Stimulated activated CD4-positive, alpha-beta T cell treated with anti-CD3 and anti-CD28 coated beads, TNF-alpha, amount 100 ng/mL, for 48 hours (primary cell): Measurements from ENCODE around the gene PAPSS2.
"Not testable (repeated sequence)": the region's sequence is repeated elsewhere in the genome, so short reads cannot be mapped to it uniquely, and the experiment has no call there.

Experiments used
- DNase-seq, 3 donors: peaks; one replicate each; pipeline ENCODE4 v3.0.0-alpha.2; 2020; ENCODE audit warnings: low read depth in 3 of 3

The PAPSS2 gene

DNA sequence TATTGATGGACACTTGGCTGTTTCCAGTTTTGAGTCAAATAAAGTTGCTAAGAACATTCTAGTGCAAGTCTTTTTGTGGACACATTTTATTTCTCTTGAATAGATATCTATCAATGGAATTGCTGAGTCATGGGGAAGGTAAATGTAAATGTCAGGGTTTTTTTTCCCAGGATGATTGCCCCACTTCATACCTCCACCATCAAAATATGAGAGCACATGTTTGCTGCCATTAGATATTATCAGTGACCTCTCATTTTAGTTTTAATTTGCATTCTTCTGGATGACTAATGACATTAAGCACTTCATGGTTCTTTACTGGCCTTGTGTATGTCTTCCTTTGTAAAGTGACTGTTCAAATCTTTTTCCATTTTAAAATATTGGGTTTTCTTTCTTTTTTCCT, 45.7 kb downstream of the PAPSS2 start:
- no peak for DNase-seq

DNA sequence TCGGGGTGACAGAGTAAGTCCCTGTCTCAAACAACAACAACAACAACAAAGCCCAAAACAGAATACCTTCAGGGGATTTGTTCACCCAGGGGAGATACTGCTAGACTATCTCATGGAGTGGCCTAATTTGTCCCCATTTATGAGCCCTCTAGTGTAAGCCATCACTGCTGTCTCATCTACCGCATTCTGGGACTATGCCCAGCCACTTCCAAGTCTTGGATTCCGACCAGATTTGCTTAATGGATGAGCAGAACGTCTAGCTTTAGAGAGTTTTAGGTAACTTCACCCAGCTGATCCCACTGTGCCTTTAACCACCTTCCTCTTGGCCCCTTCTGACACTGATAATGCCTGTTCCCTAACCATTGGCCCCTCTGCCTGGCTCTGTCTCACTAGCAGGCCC, 47.1 kb downstream of the PAPSS2 start:
- DNase-seq, result no peak

DNA sequence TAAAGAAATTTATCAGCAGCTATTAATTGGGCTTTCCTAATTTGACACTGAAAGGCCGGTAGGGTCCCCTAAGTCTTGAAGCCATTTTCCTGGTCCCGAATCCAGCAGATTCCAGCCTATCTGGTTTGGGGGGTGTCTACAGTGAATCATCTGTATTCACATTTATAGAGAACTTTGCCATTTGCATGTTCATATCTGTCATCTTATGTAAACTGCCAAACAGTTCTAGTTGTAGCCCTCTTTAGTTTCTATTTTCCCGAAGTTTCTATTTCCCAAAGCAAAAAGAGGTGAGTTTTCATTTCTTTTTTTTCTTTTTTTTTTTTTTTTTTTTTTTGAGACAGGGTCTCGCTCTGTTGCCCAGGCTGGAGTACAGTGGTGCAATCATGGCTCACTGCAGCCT, 47.6 kb downstream of the PAPSS2 start:
- no peak for DNase-seq

DNA sequence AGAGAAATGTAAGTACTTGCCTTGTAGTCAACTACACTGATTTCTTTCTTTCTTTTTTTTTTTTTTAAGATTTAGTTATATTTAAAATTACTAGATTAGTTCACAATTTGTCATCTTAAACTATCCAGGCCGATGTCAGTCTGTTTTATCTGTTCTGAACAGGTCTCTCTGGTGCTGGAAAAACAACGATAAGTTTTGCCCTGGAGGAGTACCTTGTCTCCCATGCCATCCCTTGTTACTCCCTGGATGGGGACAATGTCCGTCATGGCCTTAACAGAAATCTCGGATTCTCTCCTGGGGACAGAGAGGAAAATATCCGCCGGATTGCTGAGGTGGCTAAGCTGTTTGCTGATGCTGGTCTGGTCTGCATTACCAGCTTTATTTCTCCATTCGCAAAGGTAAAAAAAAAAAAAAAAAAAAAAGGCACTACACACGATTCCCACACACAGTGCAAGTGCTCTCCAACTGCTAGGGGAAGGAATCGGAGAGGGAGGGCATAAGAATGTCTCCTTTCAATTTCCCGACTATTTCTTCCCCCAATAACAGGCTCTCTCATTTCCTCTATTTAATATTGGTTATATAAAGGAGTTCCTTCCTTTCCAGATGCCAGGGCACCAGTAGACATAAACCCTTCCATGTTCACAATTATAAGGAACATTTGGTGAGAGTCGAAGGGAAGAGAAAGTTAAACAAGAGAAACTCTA, 53.4 kb downstream of the PAPSS2 start:
- no peak for DNase-seq

DNA sequence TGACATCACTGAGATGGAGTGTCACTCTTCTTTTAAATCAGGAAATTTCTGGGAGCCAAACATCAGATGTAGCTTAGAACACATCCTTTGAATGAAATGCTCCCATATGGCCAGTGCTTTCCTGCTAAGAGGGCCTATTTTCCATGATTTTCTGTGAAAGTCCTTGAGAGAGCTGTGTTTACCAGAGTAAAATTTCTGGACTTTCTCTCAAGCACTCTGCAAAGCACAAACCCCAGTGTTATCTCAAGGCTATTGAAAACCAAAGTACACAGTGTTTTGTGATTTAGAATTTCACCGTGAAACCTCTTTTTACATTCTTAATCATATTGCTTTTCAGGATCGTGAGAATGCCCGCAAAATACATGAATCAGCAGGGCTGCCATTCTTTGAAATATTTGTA, 54.0 kb downstream of the PAPSS2 start:
- DNase-seq, result no peak

DNA sequence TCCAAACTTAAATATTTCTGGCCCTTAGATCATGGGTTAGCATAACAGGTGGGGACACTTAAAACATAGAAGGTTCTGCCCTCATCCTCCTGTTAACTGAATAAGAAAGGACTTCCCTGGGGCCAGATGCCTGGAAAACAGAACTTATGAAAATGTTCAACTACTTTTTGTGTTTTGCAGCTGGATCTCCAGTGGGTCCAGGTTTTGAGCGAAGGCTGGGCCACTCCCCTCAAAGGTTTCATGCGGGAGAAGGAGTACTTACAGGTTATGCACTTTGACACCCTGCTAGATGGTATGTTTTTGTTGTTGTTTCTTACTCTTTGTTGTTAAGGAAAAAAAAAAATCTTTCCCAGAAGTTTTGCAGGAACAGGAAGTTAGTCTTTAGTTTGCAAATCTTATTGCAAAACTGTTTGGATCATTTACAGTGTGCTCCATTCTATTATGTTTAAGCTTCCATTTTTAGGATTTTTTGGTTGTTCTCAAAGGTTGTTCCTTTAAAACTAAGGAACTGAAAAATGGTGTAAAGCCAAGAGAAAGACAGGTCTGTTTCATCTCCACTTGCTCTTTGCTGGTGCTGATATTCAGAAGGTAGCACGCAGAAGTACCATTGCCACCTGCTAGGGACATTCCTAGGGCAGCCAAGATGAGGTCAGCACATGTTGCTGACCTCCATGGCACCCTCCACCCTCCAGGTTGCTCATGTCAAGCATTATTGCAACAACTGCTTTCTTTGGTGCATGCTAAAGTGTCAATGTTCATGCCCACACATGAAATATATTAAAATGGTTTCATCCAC, 56.1 kb downstream of the PAPSS2 start:
- DNase-seq, result no peak

DNA sequence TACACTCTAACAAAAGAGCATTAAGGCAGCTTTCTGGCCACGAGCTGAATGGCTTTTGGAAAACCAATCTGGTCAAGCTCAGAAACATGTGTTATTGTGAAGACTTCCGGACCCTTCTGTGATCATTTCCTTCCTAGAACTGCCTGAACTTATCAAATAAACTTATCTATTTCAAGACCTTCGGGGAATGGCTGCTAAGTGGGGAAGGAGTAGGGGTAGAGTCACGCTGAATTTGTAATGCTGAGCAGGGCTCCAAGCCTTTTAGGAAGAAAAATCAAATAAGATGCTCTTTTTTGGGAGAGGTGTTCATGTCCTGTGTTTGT, 56.6 kb downstream of the PAPSS2 start:
- no peak for DNase-seq

DNA sequence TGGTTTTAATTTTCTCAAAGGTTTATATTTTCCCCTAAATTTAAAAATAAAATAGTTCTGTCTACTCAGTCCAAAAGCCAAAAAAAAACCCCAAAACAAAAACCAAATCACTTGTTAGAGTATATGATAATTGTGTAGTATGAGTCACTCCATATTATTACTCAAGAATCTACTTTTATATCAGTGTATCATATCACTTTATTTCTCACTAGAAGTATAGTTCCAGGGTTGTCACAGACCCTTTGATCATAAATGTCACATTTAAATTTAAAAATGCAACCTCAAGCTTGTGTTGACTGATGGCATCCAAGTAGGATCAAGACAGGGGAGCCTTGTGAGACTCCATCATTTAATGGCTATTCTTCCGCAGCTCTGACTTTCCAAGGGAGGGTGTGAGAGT, 61.0 kb downstream of the PAPSS2 start:
- DNase-seq, result no peak

DNA sequence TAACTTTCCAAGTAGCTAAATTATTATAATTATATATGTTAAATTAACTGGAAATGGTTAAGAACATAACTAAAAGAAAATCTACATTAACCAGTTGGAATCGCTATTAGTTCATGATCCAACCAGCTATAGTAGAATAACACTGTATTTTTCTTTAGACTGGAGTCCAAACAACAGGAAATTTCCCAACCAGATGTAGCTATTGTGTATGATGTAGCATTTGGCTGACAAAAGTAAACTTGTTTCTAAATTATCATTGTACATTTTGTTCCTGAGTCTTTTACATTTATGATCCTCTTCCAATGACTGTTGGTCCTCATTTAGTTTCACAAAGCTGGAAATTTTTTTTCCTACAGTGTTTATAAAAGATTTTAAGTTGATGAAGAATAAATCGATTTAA, 62.1 kb downstream of the PAPSS2 start:
- no peak for DNase-seq

DNA sequence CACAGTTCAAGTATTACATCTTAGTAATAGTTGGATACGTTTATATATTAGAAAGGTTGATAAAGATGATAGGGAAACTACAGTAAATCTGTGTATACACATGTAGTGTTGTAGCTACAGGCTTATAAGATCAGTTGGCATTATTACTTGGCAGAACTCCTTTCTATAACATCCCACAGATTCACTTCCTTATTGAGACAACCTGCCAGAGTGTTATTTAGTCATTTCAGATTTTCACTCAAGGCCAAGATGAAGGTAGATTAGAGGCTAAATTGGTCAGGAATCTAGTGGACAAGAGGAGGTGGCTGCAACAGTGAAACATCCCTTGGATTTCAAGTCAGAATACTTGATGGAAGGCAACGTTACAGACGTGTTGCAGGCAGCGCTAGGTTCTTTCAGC, 63.0 kb downstream of the PAPSS2 start:
- DNase-seq, result no peak

DNA sequence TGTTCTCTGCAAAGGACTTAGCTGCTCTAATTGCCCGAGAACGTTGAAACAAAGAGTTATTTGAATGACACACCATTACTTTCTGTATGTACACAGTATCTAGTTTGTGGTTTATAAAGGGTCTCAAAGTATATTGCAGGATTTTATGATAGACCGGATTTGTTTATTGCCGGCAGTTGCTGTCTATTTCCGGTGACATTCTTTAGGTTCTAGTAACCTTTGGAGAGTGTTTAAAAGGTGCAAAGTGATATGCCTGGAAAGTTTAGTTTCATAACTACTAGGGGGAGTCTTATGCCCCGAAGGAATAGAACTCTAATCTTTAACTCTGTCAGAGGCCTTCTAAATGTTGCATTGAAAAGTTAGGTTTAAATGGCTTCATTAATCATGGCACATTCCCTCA, 63.8 kb downstream of the PAPSS2 start:
- DNase-seq, result no peak

DNA sequence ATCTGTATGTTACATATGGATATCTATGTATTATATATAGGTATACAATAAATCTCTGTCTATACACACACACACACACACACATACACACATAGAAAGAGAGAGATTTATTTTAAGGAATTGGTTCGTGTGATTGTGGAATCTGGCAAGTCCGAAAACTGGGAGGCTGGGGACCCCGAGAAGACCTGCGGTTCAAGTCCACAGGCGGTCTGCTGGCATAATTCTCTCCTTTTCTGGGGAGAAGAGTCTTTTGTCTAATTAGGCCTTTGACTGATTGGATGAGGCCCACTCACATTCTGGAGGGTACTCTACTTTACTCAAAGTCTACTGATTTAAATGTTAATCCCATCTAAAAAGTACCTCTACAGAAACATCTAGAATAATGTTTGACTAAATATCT, 65.1 kb downstream of the PAPSS2 start:
- DNase-seq, result no peak

DNA sequence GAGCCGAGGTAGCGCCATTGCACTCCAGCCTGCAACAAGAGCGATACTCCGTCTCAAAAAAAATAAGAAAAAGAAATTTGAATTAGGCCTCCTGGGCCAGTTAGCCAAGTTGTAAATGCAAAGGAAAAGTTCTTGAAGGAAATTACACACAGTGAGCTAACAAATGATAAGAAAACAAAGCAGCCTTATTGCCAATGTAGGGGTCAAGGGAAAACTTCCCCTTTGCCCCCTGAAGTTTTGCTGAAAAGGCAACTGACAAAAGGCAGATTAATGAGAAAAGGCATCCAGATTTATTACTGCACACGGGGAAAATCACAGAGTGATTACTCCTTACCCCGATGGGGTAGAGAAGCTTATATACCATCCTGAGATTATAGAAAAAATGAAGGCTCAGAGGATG, 70.3 kb downstream of the PAPSS2 start:
- DNase-seq, result no peak

DNA sequence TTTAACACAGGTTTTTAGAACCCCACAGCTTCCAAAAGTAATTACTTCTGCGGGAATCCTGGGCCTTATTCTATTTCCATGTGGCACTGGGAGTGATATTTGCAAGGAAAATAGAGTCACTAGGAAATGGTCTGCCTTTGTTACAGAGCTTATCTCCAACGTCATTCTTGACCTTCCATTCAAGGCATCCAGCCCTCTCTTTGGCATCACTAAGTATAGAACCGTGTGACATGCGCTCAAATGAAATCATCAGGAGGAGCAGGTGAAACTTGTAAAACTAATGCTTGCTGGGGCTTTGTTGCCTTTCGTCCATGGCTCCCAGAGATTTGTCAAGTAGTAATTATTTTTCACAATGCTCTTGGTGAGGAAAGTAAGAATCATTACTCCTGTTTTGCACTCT, 73.4 kb downstream of the PAPSS2 start:
- no peak for DNase-seq

DNA sequence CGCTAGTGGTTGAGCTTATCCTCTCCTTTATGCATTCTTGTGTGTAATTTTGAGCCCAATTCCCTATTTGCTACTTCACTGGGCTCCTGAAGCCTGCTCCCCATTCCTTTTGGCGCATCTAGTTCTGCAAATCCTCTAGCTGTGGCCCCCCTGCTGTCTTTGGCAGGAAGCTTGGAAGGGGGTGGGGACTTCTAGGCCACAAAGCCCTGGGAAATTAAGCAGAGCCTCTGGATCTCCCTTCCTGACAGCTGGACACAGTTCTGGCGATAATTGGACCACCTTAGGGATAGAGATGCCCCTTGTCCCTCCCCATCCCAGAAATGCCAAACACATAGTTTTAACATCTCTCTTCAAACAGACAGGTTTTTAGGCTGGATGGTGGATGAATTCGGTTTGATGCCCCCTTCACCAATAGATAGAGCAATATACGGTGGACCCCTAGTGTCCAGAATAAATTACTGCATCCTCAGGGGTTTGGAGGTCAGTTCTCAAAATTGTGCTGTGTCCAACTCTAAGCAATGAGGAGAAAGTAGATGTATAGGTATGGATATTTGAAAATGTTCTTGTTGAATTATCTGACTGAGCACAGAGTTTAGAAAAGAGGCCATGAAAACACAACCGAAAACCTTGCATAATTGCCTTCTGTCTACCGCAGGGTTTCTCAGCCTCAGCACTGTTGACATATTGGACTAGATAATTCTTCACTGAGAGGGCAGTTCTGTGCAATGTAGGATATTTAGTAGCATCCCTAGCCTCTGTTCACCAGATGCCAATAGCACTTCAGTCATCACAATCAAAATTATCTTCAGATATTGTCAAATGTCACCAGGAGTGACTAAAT, 75.5 kb downstream of the PAPSS2 start:
- DNase-seq, result no peak

DNA sequence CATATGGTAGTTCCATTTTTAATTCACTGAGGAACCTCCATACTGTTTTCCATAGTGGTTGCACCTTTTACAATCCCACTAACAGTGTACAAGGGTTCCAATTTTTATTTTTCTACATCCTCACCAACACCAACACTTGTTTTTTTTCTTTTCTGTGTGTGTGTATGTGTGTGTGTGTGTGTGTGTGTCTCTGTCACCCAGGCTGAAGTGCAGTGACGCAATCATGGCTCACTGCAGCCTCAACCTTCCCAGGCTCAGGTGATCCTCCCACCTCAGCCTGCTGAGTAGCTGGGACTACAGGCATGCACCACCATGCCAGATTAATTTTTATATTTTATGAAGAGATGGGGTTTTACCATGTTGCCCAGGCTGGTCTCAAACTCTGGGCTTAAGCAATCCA, 78.6 kb downstream of the PAPSS2 start:
- DNase-seq, result not testable (repeated sequence)

DNA sequence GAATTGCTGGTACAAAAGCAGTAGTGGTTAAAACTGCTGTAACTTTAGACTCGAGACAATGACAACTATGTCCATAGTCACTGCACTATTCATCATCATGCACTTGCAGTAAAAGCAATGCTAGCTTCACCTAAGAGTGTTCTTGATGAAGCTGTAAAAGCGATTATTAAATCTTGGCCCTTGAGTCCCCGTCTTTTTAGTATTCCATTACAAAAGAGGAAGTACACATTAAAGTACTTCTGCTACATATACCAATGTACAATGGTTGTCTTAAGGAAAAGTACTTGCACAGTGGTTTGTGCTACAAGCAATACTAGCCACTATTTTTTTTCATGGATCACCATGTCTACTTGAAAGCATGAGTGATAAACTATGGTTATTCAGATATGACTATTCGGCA, 80.0 kb downstream of the PAPSS2 start:
- no peak for DNase-seq

DNA sequence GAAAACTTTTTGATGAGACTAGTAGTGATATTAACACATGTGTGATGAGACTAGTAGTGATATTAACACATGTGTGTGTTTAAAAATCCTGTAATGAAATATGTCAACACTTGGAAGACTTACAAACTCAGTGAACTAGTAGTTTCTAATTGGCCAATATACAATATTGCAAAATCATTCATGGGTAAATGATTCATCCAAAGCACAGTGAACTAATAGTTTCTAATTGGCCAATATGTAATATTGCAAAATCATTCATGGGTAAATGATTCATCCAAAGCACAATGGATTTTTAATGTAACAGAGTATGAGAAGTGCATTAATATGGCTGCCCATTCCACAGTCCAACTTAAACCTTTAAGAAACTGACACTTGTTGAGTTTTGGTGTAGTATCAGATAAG, 80.6 kb downstream of the PAPSS2 start:
- no peak for DNase-seq

DNA sequence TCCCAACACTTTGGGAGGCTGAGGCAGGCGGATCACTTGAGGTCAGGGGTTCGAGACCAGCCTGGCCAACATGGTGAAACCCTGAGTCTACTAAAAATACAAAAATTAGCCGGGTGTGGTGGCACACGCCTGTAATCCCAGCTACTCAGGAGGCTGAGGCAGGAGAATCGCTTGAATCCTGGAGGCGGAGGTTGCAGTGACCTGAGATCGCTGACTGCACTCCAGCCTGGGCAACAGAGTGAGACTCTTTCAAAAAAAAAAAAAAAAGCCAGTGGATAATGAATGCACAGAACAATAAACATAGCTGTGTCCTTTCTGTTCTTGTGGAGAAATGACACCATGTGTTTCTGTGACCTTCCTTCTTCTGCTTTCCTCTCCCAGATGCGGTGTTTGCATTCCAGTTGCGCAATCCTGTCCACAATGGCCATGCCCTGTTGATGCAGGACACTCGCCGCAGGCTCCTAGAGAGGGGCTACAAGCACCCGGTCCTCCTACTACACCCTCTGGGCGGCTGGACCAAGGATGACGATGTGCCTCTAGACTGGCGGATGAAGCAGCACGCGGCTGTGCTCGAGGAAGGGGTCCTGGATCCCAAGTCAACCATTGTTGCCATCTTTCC, 83.4 kb downstream of the PAPSS2 start:
- DNase-seq, result not testable (repeated sequence)

DNA sequence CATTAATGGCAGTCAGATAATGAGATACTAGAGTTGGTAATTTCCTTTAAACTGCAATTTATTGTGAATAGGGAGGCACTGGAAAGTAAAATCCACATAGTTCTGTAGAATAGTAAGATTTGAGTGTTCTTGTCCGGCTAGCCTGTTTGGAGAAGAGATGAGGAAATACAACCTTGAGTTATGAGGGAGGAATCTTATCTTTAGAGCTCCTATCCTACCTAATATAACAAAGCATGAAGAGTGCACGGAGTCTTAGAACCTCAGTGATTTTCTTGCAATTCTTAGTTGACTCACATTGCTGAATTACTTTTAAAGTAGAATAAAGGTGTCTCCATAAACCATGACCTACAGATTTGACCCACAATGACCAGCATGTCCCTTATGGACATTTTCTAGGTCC, 84.9 kb downstream of the PAPSS2 start:
- no peak for DNase-seq

DNA sequence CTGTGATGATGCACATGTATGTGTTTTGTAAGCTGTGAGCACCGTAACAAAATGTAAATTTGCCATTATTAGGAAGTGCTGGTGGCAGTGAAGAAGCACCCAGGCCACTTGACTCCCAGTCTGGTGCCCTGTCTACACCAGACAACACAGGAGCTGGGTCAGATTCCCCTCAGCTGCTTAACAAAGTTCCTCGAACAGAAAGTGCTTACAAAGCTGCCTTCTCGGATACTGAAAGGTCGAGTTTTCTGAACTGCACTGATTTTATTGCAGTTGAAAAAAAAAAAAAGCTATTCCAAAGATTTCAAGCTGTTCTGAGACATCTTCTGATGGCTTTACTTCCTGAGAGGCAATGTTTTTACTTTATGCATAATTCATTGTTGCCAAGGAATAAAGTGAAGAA, 87.2 kb downstream of the PAPSS2 start:
- no peak for DNase-seq

DNA sequence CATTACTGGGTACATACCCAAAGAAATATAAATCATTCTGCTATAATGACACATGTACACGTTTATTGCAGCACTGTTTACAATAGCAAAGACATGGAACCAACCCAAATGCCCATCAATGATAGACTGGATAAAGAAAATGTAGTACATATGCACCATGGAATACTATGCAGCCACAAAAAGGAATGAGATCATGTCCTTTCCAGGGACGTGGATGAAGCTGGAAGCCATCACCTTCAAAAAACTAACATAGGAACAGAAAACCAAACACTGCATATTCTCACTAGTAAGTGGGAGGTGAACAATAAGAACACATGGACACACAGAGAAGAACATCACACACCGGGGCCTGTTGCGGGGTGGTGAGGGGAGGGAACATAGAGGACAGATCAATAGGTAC, 88.6 kb downstream of the PAPSS2 start:
- not testable (repeated sequence) for DNase-seq
